ENCODE data around the gene PDCD1.

DNA sequence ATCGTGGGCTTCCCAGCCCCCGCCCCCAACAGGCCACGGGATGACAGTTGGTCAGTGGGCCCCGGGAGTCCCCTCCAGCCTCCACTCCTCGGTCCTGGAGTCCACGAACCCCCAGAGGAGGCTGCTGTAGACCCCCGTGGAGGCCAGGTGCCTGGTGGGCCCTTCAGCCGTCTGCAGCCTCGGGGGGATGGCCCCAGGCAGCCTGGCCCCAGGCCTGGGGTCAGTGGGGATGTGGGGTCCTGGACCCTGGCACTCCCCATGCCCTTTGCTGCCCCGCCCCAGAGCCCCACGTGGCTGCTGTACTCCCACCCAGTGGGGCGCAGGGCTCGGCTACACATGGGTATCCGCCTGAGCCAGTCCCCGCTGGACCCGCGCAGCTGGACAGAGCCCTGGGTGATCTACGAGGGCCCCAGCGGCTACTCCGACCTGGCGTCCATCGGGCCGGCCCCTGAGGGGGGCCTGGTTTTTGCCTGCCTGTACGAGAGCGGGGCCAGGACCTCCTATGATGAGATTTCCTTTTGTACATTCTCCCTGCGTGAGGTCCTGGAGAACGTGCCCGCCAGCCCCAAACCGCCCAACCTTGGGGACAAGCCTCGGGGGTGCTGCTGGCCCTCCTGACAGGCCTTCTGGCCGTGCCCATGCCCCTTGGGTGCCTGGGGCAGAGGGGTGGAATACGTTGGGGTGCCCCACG lies 42.1 kb downstream of the PDCD1 start:
- TF ChIP-seq LEF1 (IDR thresholded peaks at IDR 0.05; ENCODE audit: borderline replicate concordance) (no peak), SP1 (IDR thresholded peaks at IDR 0.05) (no peak), HDGF (IDR thresholded peaks at IDR 0.05; ENCODE audit: borderline replicate concordance) (no peak), L3MBTL2 (conservative IDR thresholded peaks at IDR 0.05) (no peak), BHLHE40 (IDR thresholded peaks at IDR 0.05; ENCODE audit: borderline replicate concordance) (no peak), FOXM1 (IDR thresholded peaks at IDR 0.05; ENCODE audit: borderline replicate concordance) (no peak), TARDBP (IDR thresholded peaks at IDR 0.05) (no peak), ELF4 (IDR thresholded peaks at IDR 0.05) (no peak)
- TF ChIP-seq, protein P1, sequence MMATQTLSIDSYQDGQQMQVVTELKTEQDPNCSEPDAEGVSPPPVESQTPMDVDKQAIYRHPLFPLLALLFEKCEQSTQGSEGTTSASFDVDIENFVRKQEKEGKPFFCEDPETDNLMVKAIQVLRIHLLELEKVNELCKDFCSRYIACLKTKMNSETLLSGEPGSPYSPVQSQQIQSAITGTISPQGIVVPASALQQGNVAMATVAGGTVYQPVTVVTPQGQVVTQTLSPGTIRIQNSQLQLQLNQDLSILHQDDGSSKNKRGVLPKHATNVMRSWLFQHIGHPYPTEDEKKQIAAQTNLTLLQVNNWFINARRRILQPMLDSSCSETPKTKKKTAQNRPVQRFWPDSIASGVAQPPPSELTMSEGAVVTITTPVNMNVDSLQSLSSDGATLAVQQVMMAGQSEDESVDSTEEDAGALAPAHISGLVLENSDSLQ (IDR thresholded peaks at IDR 0.05), result no peak

Measured in HEK293T (cell line).